ENCODE results near the gene USB1. TPM values are rescaled to one million over a fixed set of nuclear protein-coding genes. Genes with fewer than 3 reads are reported as not detected.

Gene USB1
- total RNA-seq, 1 donor: 15.8 TPM

DNA sequence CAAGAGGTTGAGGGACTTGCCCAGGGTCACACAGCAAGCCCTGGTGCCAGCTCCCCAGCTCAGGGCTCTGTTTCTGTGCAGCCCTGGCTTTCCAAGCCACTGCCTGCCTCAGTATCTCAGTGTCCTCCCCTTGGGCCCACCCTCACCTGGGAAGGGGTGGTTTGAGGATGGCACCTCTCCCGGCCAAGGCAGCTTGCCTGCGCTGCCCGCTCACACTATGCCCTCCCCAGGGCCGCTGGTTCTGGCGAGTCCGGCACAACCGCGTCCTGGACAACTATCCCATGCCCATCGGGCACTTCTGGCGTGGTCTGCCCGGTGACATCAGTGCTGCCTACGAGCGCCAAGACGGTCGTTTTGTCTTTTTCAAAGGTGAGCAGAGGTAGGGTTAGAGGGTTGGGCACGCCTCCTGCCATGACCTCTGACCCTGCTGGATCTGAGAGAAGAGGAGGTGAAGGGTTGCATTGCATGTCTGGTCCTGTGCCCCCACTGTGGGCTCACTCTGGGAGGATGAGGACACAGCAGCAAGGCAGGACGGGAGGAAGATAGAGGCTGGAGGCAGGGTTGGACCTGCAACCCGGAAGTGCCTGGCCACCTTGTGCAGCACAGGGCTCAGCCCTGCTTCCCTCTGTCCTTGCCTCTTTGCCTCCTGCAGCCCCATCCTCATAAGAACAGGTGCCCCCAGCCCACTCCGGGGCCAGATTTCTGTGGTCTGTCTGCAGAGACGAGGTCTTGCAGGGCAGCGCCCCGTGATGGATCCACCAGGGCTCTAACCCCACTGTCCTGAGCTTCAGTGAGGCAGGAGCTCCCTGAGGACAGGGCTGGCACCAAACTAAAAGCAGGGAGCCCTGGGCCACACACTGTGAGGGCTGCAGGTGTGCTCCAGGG is 41.0 kb downstream of the USB1 start:
- TF ChIP-seq, protein P1, sequence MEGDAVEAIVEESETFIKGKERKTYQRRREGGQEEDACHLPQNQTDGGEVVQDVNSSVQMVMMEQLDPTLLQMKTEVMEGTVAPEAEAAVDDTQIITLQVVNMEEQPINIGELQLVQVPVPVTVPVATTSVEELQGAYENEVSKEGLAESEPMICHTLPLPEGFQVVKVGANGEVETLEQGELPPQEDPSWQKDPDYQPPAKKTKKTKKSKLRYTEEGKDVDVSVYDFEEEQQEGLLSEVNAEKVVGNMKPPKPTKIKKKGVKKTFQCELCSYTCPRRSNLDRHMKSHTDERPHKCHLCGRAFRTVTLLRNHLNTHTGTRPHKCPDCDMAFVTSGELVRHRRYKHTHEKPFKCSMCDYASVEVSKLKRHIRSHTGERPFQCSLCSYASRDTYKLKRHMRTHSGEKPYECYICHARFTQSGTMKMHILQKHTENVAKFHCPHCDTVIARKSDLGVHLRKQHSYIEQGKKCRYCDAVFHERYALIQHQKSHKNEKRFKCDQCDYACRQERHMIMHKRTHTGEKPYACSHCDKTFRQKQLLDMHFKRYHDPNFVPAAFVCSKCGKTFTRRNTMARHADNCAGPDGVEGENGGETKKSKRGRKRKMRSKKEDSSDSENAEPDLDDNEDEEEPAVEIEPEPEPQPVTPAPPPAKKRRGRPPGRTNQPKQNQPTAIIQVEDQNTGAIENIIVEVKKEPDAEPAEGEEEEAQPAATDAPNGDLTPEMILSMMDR (IDR thresholded peaks at IDR 0.05; ENCODE audit: insufficient read depth, low read length): no peak
- no peak for DNase-seq (ENCODE audit: low read depth)
- H3K4me3 ChIP-seq (ENCODE audit: low read depth, low read length): no peak overlapping the region

DNA sequence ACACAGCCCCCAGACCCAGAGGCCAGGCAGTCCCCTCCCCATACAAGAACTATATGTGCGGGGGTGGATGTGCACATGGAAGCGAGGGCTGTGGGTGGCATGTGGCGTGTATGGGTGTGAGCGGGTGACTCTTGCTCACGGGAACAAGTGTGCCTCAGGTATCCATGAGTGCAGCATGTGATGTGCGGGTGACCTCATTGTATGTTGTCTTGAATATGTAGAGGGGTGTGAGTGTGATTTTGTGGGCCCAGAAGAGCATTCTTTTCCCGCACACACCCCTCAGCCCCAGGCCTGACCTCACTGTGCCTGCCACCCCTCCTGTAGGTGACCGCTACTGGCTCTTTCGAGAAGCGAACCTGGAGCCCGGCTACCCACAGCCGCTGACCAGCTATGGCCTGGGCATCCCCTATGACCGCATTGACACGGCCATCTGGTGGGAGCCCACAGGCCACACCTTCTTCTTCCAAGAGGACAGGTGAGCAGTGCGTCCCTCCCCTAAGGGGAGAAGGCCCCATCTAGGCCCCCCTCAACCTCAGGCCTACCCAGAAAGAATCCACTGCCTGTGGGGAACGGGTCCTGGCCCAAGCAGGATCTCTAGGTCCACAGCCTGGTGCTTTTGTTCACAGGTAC is 41.8 kb downstream of the USB1 start:
- TF ChIP-seq, protein P1 (IDR thresholded peaks at IDR 0.05; ENCODE audit: insufficient read depth, low read length): no peak
- no peak for DNase-seq (ENCODE audit: low read depth)

GRCh38 chr16:58043571-58044155 is 42.5 kb downstream of the USB1 start:
- H3K4me3 ChIP-seq (ENCODE audit: low read depth, low read length): no peak overlapping the region
- DNase-seq (ENCODE audit: low read depth): no peak
- TF ChIP-seq, protein P1 (IDR thresholded peaks at IDR 0.05; ENCODE audit: insufficient read depth, low read length): no peak

More for the DNA sequence above, 41.8 kb downstream of the USB1 start:
- H3K4me3 ChIP-seq (ENCODE audit: low read depth, low read length): no peak overlapping the region

- no peak overlapping the region for H3K4me3 ChIP-seq (ENCODE audit: low read depth, low read length)
- TF ChIP-seq, protein P1 (IDR thresholded peaks at IDR 0.05; ENCODE audit: insufficient read depth, low read length): no peak
- DNase-seq (ENCODE audit: low read depth): no peak
Observed at GRCh38 chr16:58044266-58045019, 43.2 kb downstream of the USB1 start.

DNA sequence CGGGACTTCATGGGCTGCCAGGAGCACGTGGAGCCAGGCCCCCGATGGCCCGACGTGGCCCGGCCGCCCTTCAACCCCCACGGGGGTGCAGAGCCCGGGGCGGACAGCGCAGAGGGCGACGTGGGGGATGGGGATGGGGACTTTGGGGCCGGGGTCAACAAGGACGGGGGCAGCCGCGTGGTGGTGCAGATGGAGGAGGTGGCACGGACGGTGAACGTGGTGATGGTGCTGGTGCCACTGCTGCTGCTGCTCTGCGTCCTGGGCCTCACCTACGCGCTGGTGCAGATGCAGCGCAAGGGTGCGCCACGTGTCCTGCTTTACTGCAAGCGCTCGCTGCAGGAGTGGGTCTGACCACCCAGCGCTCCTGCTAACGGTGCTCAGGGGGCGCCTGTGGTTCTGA is 43.9 kb downstream of the USB1 start:
- no peak for DNase-seq (ENCODE audit: low read depth)
- TF ChIP-seq, protein P1 (IDR thresholded peaks at IDR 0.05; ENCODE audit: insufficient read depth, low read length): no peak
- no peak overlapping the region for H3K4me3 ChIP-seq (ENCODE audit: low read depth, low read length)
